ENCODE measurements around the gene SPATA6. TPM values are rescaled to one million over a fixed set of nuclear protein-coding genes. Genes with fewer than 3 reads are reported as not detected.

Gene SPATA6
- total RNA-seq, 2 experiments from 2014 or later: 1.8 to 1.9 TPM

GRCh38 chr1:48396208-48396607 is 75.8 kb downstream of the SPATA6 start:
- DNase-seq: no peak
- no peaks in the 10 kb centered on the region for H3K4me1 Mint-ChIP-seq (ENCODE audit: low read depth)
- H3K9me3 Mint-ChIP-seq: no peaks in the 10 kb centered on the region
- ChIA-PET CTCF (no interaction called here), POLR2A (no interaction called here)
- intact Hi-C loops (cut with micrococcal nuclease): no loop called here
- H3K27ac Mint-ChIP-seq: no peak overlapping the region
- H3K4me3 Mint-ChIP-seq: no peak overlapping the region
- no peaks in the 10 kb centered on the region for H3K36me3 Mint-ChIP-seq
- H3K27me3 Mint-ChIP-seq: no peaks in the 10 kb centered on the region

DNA sequence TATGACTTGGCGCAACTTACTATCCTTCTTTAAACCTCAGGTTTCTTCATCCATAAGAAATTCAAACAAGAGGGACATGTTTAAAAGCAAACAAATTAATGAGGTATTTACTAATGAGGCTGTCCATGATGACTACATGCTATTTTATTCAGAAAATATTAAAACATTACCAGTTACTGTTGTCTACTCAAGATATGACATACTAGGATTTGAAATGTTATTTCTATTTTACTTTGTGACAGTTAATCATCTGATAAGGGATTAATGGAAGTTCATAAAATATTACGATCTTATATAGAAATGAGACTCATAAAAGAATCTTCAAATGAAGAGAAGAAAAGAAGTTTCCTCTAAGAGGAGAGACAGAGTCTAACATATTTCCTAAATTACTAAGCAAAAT is 80.1 kb downstream of the SPATA6 start:
- Mint-ChIP-seq H3K27me3 (no peaks in the 10 kb centered on the region), H3K4me3 (no peak overlapping the region), H3K36me3 (no peaks in the 10 kb centered on the region), H3K27ac (no peak overlapping the region), H3K4me1 (ENCODE audit: low read depth) (no peaks in the 10 kb centered on the region), H3K9me3 (no peaks in the 10 kb centered on the region)
- intact Hi-C loops (cut with micrococcal nuclease): no loop called here
- DNase-seq: no peak
- CTCF ChIA-PET: no interaction called here
- POLR2A ChIA-PET: no interaction called here

GRCh38 chr1:48387409-48387808 is 84.6 kb downstream of the SPATA6 start:
- Mint-ChIP-seq H3K9me3 (no peaks in the 10 kb centered on the region), H3K4me3 (no peak overlapping the region), H3K27me3 (no peaks in the 10 kb centered on the region), H3K4me1 (ENCODE audit: low read depth) (no peaks in the 10 kb centered on the region), H3K27ac (no peak overlapping the region), H3K36me3 (no peaks in the 10 kb centered on the region)
- ChIA-PET POLR2A (no interaction called here), CTCF (no interaction called here)
- intact Hi-C loops (cut with micrococcal nuclease): no loop called here
- no peak for DNase-seq

- Mint-ChIP-seq H3K4me1 (ENCODE audit: low read depth) (no peaks in the 10 kb centered on the region), H3K4me3 (no peak overlapping the region), H3K27me3 (no peaks in the 10 kb centered on the region), H3K36me3 (peaks cover 4% of the 10 kb centered on the region), H3K27ac (no peak overlapping the region), H3K9me3 (peaks cover 14% of the 10 kb centered on the region)
- CTCF ChIA-PET: no interaction called here
- intact Hi-C loops (cut with micrococcal nuclease): no loop called here
- POLR2A ChIA-PET: no interaction called here
- DNase-seq: no peak
Measured at GRCh38 chr1:48374785-48375184, 97.2 kb downstream of the SPATA6 start.

- Mint-ChIP-seq H3K9me3 (peaks cover 9% of the 10 kb centered on the region), H3K27ac (no peak overlapping the region), H3K27me3 (no peaks in the 10 kb centered on the region), H3K4me3 (no peak overlapping the region), H3K36me3 (no peaks in the 10 kb centered on the region), H3K4me1 (ENCODE audit: low read depth) (no peaks in the 10 kb centered on the region)
- POLR2A ChIA-PET: no interaction called here
- DNase-seq: no peak
- intact Hi-C loops (cut with micrococcal nuclease): no loop called here
- CTCF ChIA-PET: no interaction called here
Measured at GRCh38 chr1:48371598-48371997, 100.4 kb downstream of the SPATA6 start.

DNA sequence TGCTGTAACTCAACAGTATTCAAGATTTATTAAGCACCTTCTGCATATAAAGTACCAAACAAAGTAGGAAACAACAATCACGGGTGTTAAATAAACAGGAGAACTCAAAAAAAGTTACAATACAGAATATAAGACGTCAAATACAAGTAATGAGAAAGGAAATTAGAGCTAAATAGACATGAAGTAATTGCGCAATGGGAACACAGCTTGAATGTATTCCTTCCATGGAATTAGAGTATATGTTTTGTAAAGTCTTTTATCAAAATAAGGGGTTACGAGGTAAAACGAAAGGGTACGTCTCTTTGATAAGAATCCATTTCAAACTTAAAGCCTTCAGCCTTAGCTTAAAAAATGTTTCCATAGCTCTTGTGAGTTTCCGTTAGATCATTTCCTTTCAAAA is 109.1 kb downstream of the SPATA6 start:
- H3K27ac Mint-ChIP-seq: no peak overlapping the region
- H3K4me3 Mint-ChIP-seq: no peak overlapping the region
- H3K36me3 Mint-ChIP-seq: no peaks in the 10 kb centered on the region
- no peak for DNase-seq
- no peaks in the 10 kb centered on the region for H3K4me1 Mint-ChIP-seq (ENCODE audit: low read depth)
- ChIA-PET POLR2A (no interaction called here), CTCF (no interaction called here)
- H3K27me3 Mint-ChIP-seq: peaks cover 1% of the 10 kb centered on the region
- peaks cover 7% of the 10 kb centered on the region for H3K9me3 Mint-ChIP-seq
- intact Hi-C loops (cut with micrococcal nuclease): no loop called here

DNA sequence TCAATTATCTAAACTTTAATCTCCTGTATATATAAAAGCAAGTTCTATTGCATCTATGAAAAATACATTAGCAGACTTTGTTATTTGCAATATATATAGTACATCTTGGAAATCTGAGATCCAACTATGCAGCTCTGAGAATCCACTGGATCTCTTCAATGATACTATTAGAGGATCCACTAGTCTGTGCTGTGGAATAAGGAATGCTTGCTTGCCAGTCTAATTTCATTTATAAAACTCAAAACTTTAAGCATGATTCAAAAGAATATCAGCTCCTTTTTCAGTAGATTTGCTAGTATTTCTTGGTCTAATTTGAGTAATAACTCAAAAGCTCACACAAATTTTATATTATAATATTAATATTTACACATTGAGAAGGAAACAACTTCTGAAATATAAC is 115.1 kb downstream of the SPATA6 start:
- DNase-seq: no peak
- H3K27me3 Mint-ChIP-seq: peaks cover 1% of the 10 kb centered on the region
- no peak overlapping the region for H3K4me3 Mint-ChIP-seq
- CTCF ChIA-PET: interaction anchor here (0.9 kb wide), 1 partner anchor 14 kb away, joined by 3 read pairs; no protein-coding TSS in a partner anchor
- POLR2A ChIA-PET: no interaction called here
- no peak overlapping the region for H3K27ac Mint-ChIP-seq
- H3K4me1 Mint-ChIP-seq (ENCODE audit: low read depth): no peaks in the 10 kb centered on the region
- H3K9me3 Mint-ChIP-seq: no peaks in the 10 kb centered on the region
- H3K36me3 Mint-ChIP-seq: no peaks in the 10 kb centered on the region
- intact Hi-C loops (cut with micrococcal nuclease): no loop called here

DNA sequence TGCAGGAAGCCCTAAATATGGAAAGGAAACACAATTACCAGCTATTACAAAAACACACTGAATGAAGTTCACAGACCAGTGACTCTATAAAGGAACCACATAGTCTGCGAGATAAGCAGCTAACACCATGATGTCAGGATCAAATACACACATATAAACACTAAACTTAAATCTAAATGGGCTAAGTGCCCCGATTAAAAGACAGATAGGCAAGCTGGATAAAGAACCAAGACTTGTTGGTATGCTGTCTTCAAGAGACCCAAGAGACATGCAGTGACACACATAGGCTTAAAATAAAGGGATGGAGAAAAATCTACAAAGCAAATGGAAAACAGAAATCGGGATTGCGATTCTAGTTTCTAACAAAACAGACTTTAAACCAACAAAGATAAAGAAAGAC is 127.6 kb downstream of the SPATA6 start:
- DNase-seq: no peak
- ChIA-PET POLR2A (no interaction called here), CTCF (no interaction called here)
- no peak overlapping the region for H3K27ac Mint-ChIP-seq
- H3K27me3 Mint-ChIP-seq: no peaks in the 10 kb centered on the region
- no peaks in the 10 kb centered on the region for H3K36me3 Mint-ChIP-seq
- intact Hi-C loops (cut with micrococcal nuclease): no loop called here
- H3K4me3 Mint-ChIP-seq: no peak overlapping the region
- peaks cover 17% of the 10 kb centered on the region for H3K9me3 Mint-ChIP-seq
- no peaks in the 10 kb centered on the region for H3K4me1 Mint-ChIP-seq (ENCODE audit: low read depth)

GRCh38 chr1:48341221-48341620 is 130.8 kb downstream of the SPATA6 start:
- CTCF ChIA-PET: no interaction called here
- Mint-ChIP-seq H3K36me3 (no peaks in the 10 kb centered on the region), H3K27ac (no peak overlapping the region), H3K27me3 (no peaks in the 10 kb centered on the region), H3K9me3 (peaks cover 17% of the 10 kb centered on the region), H3K4me3 (no peak overlapping the region), H3K4me1 (ENCODE audit: low read depth) (no peaks in the 10 kb centered on the region)
- DNase-seq: no peak
- POLR2A ChIA-PET: no interaction called here
- intact Hi-C loops (cut with micrococcal nuclease): no loop called here

- DNase-seq: no peak
- no peaks in the 10 kb centered on the region for H3K27me3 Mint-ChIP-seq
- H3K27ac Mint-ChIP-seq: no peak overlapping the region
- no peaks in the 10 kb centered on the region for H3K4me1 Mint-ChIP-seq (ENCODE audit: low read depth)
- intact Hi-C loops (cut with micrococcal nuclease): no loop called here
- peaks cover 5% of the 10 kb centered on the region for H3K9me3 Mint-ChIP-seq
- H3K36me3 Mint-ChIP-seq: no peaks in the 10 kb centered on the region
- H3K4me3 Mint-ChIP-seq: no peak overlapping the region
- ChIA-PET POLR2A (no interaction called here), CTCF (no interaction called here)
Measured at GRCh38 chr1:48338257-48338656, 133.7 kb downstream of the SPATA6 start.

DNA sequence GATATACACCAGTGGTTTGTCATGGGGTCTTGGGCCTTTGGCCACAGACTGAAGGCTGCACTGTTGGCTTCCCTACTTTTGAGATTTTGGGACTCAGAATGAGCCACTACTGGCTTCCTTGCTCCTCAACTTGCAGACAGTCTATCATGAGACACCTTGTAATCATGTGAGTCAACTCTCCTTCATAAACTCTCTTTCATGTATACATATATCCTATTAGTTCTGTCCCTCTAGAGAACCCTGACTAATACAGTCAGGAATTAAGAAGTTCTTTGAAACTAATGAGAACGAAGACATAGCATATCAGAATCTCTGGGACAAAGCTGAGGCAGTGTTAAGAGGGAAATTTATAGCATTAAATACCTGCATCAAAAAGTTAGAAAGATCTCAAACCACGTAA is 138.7 kb downstream of the SPATA6 start:
- Mint-ChIP-seq H3K9me3 (peaks cover 28% of the 10 kb centered on the region), H3K27me3 (no peaks in the 10 kb centered on the region), H3K4me1 (ENCODE audit: low read depth) (no peaks in the 10 kb centered on the region), H3K27ac (no peak overlapping the region), H3K4me3 (no peak overlapping the region), H3K36me3 (peaks cover 5% of the 10 kb centered on the region)
- ChIA-PET CTCF (no interaction called here), POLR2A (no interaction called here)
- DNase-seq: no peak
- intact Hi-C loops (cut with micrococcal nuclease): no loop called here

- H3K4me1 Mint-ChIP-seq (ENCODE audit: low read depth): no peaks in the 10 kb centered on the region
- POLR2A ChIA-PET: no interaction called here
- no peaks in the 10 kb centered on the region for H3K27me3 Mint-ChIP-seq
- intact Hi-C loops (cut with micrococcal nuclease): no loop called here
- CTCF ChIA-PET: no interaction called here
- H3K9me3 Mint-ChIP-seq: peaks cover 28% of the 10 kb centered on the region
- no peak overlapping the region for H3K4me3 Mint-ChIP-seq
- DNase-seq: no peak
- peaks cover 5% of the 10 kb centered on the region for H3K36me3 Mint-ChIP-seq
- H3K27ac Mint-ChIP-seq: no peak overlapping the region
Measured at GRCh38 chr1:48332115-48332514, 139.9 kb downstream of the SPATA6 start.

DNA sequence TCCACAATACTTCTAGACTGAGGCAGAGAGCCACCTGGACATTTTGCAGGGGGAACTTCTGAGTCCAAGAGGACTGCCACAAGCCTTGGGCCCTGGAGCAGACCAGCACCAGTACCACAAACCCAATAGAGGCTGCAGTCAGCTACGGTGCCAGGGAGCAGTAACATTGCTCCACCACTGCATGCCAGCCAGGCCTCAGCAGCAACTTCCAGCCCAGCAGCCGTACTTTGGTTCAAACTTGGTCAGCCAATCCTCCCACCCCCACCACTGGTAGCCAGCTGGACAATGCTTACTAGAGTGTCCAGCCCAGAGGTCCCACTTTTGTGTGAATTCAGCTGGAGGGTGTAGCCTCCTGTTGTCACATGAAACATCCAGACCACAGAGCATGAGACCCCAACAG is 142.1 kb downstream of the SPATA6 start:
- H3K27me3 Mint-ChIP-seq: no peaks in the 10 kb centered on the region
- H3K9me3 Mint-ChIP-seq: peaks cover 39% of the 10 kb centered on the region
- no peak overlapping the region for H3K27ac Mint-ChIP-seq
- POLR2A ChIA-PET: no interaction called here
- no peaks in the 10 kb centered on the region for H3K4me1 Mint-ChIP-seq (ENCODE audit: low read depth)
- CTCF ChIA-PET: no interaction called here
- H3K36me3 Mint-ChIP-seq: peaks cover 9% of the 10 kb centered on the region
- DNase-seq: no peak
- H3K4me3 Mint-ChIP-seq: no peak overlapping the region
- intact Hi-C loops (cut with micrococcal nuclease): no loop called here

DNA sequence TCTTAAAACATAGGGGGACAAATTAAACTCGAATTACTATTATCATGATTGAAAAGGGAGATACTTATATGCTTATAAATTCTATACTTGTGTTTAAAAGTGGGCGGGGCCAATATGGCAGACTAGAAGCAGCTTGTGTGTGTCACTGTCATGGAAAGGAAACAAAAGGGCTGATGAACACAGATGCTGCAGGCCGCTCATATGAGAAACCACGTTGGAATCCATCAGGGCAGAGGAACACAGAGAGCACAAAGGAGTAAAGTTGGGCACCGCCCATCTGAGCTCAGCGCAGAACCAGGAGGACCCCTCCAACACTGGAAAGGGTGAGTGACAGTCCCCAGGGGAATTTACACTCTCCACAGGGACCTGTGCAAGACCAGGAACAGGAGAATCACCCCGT is 142.5 kb downstream of the SPATA6 start:
- Mint-ChIP-seq H3K4me3 (no peak overlapping the region), H3K27ac (no peak overlapping the region), H3K27me3 (no peaks in the 10 kb centered on the region), H3K36me3 (peaks cover 11% of the 10 kb centered on the region), H3K9me3 (peaks cover 42% of the 10 kb centered on the region), H3K4me1 (ENCODE audit: low read depth) (no peaks in the 10 kb centered on the region)
- POLR2A ChIA-PET: no interaction called here
- CTCF ChIA-PET: no interaction called here
- DNase-seq: no peak
- intact Hi-C loops (cut with micrococcal nuclease): no loop called here
